HG02870 (cell line): Measurements from ENCODE around the gene C2orf80.
"Not testable (repeated sequence)": the region's sequence is repeated elsewhere in the genome, so short reads cannot be mapped to it uniquely, and the experiment has no call there.

Source experiments
- ATAC-seq: cut with Tn5 transposase; IDR thresholded peaks from one replicate; pipeline ENCODE4 v1.9.1; 2021; ENCODE audit warnings: mild to moderate bottlenecking, moderate library complexity; ENCODE audit not compliant: unreplicated experiment

Gene C2orf80

DNA sequence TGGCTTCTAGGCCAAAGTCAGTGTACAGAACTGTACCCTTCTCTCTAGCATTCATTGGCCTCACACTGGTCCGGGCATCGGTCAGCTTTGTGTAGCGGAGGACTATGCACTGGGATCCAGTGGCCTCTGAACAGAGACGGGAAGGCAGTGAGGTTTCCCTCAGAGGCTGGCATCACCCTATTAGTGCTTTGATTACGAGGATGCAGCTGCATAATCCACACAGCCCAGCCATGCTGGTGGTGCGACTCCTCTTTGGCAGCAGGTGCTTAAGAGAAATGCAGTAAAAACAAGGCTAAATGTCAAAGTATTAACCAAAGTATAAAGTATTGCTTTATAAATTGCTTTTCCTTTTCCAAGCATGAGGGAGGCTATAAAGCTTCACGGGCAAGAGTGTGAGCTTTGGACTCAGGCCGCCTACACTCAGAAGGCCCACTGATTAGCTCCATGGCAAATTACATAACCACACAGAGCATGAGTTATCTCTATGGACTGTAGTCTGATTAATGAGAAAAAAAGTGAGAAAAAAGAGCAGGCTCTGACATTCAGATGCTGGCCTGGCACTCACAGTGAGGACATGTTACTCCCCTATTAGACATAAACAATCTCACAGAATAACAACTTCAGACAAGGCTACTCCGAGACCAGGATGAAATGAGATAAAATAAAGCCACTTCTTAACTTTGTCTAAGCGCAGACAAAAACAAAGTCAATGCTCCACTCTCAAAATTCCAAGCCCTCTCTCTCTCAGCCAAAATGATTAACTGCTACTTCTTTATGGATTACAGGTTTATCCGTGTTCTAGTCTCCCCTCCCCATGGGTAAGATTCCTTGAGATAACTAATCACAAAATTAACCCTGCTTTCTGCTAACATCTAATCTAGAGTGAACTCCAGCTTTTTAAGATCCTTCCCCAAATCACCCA lies 53.8 kb downstream of the C2orf80 start:
- no peak for ATAC-seq

DNA sequence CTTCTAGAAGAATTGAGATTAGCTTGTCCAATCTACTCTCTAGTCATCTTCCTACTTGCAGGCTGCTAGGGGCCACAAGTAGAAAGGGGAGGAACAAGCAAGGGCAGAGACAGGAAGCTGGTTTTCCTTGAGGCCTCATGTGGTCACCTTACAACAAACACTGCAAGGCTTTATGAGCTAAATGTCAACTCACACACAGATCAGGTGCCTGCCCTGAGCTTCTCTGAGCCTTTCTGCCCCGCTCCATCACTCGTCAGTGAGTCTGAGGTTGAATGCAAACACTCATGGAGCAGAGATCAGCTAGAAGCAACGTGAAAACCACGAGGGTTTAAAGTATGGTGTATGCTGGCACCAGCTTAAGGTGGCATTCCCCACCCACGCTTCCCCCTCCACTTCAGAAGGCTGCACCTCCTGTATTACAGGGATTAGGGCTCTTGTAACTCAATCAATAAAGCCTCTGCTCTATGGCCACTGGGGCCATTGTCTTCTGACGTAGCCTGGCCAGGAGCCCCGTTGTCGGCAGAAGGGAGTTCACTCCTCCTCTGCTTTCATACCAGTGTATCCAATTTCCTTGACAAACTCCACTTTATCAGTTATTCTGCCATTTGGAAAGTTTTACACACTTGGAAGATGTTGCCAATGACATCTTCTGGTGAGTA lies 54.8 kb downstream of the C2orf80 start:
- ATAC-seq = no peak

DNA sequence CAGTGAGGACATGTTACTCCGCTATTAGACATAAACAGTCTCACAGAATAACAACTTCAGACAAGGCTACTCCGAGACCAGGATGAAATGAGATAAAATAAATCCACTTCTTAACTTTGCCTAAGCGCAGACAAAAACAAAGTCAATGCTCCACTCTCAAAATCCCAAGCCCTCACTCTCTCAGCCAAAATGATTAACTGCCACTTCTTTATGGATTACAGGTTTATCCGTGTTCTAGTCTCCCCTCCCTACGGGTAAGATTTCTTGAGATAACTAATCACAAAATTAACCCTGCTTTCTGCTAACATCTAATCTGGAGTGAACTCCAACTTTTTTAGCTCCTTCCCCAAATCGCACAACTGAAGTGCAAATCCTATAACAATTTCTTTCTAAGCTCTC lies 59.1 kb downstream of the C2orf80 start:
- ATAC-seq = no peak

DNA sequence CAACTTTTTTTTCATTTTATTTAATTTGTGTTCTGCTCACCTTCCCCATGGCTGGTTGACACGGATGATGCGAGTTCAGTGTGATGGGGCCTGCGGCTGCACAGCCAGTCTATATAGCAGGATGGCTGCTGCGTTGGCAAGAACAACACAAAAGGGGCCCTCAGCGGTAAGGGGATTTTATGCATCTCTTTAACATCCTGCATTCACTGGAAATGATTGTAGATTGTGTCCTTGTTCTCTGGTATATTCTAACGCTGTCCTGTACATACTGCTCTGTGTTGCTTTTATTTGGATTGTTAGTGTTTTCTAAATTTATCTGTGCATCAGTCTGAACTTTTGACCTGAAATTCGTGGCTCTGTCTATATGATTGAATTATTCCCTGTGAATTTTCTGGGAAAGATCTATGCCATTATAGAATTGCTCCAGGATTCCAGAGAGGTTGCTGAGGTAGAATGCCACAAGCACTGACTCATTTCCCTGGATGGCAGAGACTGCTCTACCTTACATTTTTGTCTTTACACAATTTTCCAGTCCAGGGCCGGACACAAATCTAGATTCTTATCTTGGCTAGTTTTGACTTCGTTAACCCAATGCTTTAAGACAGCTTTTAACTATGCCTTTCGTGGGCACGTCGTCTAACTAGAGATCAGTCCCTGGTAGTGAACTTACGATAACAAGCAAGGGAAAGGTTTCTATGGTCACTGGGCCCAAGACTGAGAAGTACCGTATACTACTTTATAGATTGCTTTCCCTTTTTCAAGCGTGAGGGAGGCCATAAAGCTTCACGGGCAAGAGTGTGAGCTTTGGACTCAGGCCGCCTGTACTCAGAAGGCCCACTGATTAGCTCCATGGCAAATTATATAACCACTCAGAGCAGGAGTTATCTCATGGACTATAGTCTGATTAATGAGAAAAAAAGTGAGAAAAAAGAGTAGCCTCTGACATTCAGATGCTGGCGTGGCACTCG lies 59.8 kb downstream of the C2orf80 start, which contains the start of gene CRYGC:
Gene CRYGC (minus strand): TSS at position 85 of the 968 bp plus-strand sequence. CDS start 36 bp downstream, at position 49.
- no peak for ATAC-seq

DNA sequence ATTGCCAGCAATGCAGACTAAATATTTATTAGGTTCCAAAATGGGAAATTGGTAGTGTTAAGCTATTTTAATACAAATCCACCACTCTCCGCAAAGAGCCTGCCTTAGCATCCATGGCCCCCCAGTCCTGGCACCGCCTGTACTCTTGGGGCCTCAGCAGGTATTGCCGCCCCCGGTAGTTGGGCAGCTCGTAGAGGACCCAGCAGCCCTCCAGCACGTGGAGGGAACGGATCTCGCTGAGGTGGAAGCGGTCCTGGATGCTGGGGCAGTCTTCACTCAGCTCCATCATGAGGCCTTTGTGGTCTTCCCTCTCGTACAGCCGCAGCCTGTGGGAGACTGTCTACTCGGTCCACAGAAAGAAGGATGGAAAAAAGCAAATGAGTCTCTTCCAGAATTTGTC lies 61.7 kb downstream of the C2orf80 start:
- no peak for ATAC-seq

DNA sequence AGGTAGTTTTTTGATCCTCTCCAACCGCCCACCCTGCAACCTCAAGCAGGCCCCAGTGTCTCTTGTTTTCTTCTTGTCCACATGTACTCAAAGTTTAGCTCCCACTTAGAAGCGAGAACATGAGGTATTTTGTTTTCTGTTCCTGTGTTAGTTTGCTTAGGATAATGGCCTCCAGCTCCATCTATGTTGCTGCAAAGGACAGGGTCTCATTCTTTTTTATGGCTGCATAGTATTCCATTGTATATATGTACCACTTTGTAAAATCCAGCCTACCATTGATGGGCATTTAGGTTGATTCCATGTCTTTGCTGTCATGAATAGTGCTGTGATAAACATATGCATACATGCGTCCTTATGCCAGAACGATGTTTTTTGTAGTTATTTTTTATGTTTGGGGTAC lies 62.7 kb downstream of the C2orf80 start:
- no peak for ATAC-seq

DNA sequence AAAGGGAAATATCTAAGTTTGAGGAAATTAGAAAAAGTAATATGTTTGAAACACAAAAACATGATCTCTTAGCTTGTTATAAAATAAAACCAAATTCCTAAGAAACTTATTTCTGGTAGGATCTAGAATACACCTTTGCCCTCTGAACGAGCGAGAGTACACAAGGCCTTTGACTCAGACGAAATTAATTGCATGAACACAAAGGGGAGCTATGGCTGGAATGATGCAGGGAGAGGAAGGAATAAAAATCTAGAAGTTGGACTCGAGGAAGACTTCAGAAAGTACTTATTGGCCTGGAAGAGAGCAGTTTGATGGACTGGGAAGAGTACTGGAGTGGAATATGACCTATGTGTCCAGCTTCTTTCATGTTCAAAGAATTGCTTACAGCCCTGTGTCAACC lies 64.6 kb downstream of the C2orf80 start:
- ATAC-seq = no peak

DNA sequence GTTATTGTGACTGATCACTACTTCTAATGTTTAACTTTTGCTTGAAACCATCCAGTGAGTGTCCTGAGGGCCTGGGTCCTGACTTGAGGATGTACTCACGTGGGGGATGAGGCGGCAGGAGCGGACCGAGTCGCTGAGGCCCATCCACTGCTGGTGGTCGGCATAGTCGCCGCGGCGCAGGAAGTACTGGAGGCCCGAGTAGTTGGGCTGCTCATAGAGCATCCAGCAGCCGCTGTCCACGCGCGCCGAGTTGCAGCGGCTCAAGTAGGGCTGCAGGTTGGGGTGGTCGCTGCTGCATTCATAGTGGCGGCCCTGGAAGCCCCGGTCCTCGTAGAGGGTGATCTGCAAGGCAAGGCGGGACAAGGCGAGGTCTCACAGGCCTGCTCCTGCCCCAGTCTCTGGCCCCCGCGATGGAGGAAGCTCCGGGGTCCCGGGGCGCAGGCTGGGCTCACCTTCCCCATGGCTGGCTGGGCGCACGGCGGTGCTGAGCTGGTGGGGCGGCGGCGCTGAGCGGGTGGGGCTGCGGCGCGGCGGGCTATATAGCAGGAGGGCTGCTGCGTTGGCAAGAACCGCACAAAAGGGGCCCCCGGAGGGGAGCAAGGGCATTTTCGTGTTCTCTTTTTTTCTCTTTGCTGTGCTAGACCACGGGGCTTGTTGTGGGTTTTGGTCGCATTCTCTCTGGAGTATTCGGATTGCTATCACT lies 65.7 kb downstream of the C2orf80 start, which contains the start of gene CRYGD:
Gene CRYGD (minus strand): TSS at position 512 of the 703 bp plus-strand sequence. CDS start 51 bp downstream, at position 461.
- ATAC-seq = not testable (repeated sequence)

DNA sequence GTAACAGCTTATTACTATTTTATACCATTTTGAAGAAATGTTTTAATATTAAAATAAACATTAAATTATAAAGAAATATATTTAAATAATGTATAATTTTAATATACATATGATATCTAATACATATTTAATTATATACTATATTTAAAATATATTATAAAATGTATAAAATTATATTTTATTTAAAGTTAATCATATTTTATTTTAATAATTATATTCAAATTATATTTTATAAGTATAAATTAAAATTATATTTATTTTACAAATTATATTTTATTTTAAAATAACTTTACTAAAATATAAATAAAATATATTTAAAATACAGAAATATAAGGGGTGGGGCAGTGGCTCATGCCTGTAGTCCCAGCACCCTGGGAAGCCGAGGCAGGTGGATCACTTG lies 67.6 kb downstream of the C2orf80 start:
- ATAC-seq = no peak

DNA sequence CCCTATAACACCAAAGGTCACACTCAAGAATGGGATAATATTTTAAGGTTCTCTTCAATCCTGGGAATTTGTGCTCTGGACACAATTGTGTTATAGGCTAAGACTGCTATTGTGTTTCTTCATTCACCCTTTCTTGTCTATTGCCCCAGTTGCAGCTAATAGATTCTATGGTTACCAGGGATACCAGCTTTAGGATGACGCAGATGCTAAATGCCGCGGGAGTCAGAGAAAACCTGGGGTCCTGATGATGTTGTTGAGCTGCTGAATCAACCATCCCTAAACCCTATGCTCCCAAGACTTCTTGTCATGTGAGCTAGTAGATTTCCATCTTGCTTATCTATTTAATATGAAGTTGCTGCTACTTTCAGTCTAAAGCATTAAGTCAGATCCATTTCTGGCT lies 70.9 kb downstream of the C2orf80 start:
- no peak for ATAC-seq

DNA sequence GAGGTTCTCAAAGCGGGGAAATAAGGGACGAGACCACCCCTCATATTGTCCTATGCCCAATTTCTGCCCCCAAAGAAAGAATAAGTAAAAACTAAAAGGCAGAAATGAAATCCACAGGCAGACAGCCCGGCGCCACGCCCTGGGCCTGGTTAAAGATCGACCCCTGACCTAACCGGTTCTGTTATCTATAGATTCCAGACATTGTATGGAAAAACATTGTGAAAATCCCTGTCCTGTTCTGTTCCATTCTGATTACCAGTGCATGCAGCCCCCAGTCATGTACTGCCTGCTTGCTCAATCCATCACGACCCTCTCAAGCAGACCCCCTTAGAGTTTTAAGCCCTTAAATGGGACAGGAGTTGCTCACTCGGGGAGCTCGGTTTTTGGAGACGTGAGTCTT lies 72.4 kb downstream of the C2orf80 start:
- not testable (repeated sequence) for ATAC-seq
